Activated naive CD8-positive, alpha-beta T cell treated with anti-CD3 and anti-CD28 coated beads, Interleukin-2, amount 50 U/mL, for 16 hours (primary cell): Measurements from ENCODE around the gene VPS13A.

Experiments
- DNase-seq: peaks from one replicate; pipeline ENCODE4 v3.0.0-alpha.2; 2020; ENCODE audit warnings: low read depth, low spot score

VPS13A gene

DNA sequence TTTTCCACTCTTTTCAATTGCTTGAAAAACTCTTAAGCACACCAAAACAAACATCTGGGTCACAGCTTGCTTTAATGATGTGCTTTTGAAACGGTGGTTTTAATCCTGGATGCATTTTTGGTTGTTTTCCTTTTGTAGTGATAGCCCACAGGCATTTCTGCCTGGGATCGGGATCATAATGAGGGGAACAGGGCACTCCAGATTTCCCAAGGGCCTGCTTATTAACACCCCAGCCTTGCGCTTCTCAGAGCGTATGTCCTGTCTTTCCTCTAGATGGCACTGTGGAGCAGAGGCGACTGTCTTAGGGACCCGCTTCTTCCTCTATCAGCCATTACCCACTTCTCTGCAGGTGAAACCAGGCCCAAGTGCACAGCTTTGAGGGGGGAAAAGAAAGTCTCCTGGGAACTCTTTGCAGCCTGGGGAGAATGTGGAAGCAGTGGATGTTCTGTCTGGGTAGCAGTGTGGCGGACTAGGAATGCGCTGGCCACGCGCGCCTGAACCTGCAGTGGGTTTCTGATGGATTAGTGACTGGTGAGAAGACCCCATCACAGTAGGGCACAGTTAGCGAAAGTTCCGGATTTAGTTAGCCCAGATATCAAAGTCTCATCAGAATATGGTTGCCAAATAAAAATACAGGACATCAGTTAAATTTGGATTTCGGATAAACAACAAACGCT lies 280.7 kb downstream of the VPS13A start:
- peak; percentile 24 for DNase-seq

DNA sequence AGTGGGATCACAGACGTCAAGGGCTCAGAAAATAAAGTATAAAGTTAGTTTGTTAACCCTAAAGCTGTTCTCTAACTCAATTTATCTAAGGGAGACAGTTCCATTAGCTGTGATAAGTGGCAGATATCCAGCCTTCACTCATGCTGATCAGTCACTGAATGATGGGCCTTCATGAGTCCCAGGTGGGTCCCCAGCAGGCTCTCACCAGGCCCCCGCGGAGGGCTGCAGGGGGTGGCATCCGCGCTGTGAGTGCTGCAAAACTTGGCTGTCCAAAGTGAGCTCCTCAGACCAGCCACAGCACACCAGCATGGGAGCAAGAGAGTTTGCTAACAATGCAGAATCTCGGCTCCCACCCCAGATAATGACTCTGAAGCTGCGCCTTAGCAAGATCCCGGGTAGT lies 283.6 kb downstream of the VPS13A start:
- no peak for DNase-seq

DNA sequence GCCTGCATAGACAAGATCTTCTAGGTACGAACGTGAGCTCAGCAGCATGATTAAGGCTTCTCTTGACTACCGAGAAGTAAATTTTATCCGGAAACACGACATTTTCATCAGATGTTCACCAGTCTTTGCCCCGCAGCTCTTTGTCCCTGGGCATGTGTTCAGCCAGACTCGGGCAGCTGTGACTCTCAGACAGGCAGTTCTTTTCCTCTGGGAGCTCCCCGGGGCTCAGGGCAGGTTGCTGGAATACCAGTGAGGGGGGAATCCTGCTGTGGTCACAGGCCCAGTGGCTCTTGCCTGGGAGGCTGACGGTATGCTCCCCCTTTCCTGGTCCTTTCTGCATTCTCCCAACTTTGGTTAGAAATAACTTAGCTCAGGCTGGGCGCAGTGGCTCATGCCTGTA lies 284.7 kb downstream of the VPS13A start:
- DNase-seq = no peak

DNA sequence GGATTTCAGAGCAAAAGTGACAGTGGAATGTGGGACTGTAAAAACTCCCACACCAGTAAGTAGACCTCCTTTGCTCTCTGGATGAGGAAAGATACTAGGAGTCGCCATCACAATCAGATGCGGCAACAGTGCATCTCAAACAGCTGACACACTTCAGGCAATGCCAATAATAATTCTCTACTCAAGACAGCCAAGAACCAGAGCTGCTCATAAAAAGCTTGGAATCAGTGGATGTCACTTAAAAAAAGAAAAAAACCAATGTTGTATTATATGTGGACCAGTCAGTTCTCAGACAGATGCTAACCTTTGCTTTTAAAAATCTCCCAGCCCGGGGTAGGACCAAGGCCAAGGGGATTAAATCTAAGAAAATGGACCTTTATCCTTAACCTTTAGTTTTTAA lies 285.8 kb downstream of the VPS13A start:
- DNase-seq = no peak

- DNase-seq = no peak
These were observed 287.3 kb downstream of the VPS13A start for GRCh38 chr9:77464661-77465060.

GRCh38 chr9:77469515-77470231 lies 292.3 kb downstream of the VPS13A start:
- DNase-seq = no peak
